Esophagus muscularis mucosa (tissue), 4 donors: ENCODE results near the gene SLC29A4. TPM values are rescaled to one million over a fixed set of nuclear protein-coding genes. Genes with fewer than 3 reads are reported as not detected.
"Not testable (repeated sequence)": the region's sequence is repeated elsewhere in the genome, so short reads cannot be mapped to it uniquely, and the experiment has no call there.

Experiments
- DNase-seq: peaks from one replicate; pipeline ENCODE4 v3.0.0-alpha.2; 2017; ENCODE audit errors: extremely low spot score
- H3K27ac ChIP-seq, 4 donors: fragments of 200-600 bp; sonication (generic); replicated peaks in 1 of 4; 1 replicate in 3 of 4; 2 replicates in 1 of 4; pipeline ENCODE4 v1.5.1; 2016 to 2019; ENCODE audit warnings: mild to moderate bottlenecking in 1 of 4
- H3K27me3 ChIP-seq, 4 donors: fragments of 200-600 bp; sonication (generic); one replicate each; pipeline versions ENCODE4 v1.5.1 to v1.6.0; 2016 to 2019
- H3K36me3 ChIP-seq, 4 donors: fragments of 200-600 bp; sonication (generic); one replicate each; pipeline ENCODE4 v1.5.1; 2016 to 2019
- H3K4me1 ChIP-seq, 4 donors: fragments of 200-600 bp; sonication (generic); one replicate each; pipeline ENCODE4 v1.5.1; 2016 to 2019
- H3K4me3 ChIP-seq, 4 donors: fragments of 200-600 bp; sonication (generic); 1 replicate in 2 of 4; 2 replicates in 2 of 4; pipeline ENCODE4 v1.5.1; 2016 to 2019; ENCODE audit warnings: mild to moderate bottlenecking in 4 of 4, moderate library complexity in 1 of 4
- H3K9me3 ChIP-seq, 4 donors: fragments of 200-600 bp; sonication (generic); 1 replicate in 3 of 4; 2 replicates in 1 of 4; pipeline ENCODE4 v1.5.1; 2016 to 2019
- CTCF ChIP-seq, 3 experiments: fragments of 200-600 bp in 2 of 3; fragments of 450-650 bp in 1 of 3; sonication (generic) in 2 of 3; IDR thresholded peaks; one replicate each; pipeline ENCODE4 v1.5.1; 2017 to 2019; ENCODE audit warnings: antibody characterized with exemption in 3 of 3, mild to moderate bottlenecking in 2 of 3, moderate library complexity in 1 of 3
- EP300 ChIP-seq: sonication (generic); formaldehyde crosslinking; IDR thresholded peaks from one replicate; pipeline ENCODE4 v1.6.1; 2017; ENCODE audit warnings: antibody characterized with exemption
- POLR2A ChIP-seq: fragments of 450-650 bp; IDR thresholded peaks from one replicate; pipeline ENCODE4 v1.6.1; 2017; ENCODE audit warnings: antibody characterized with exemption, moderate library complexity, mild to moderate bottlenecking, low read depth
- POLR2AphosphoS5 ChIP-seq, 2 donors: sonication (generic); formaldehyde crosslinking; IDR thresholded peaks; one replicate each; pipeline ENCODE4 v1.6.1; 2017; ENCODE audit warnings: antibody characterized with exemption in 2 of 2
- WGBS: methylation state at CpG from one replicate; pipeline ENCODE4 v1.1.5; 2018; 5-methylcytosine and 5-hydroxymethylcytosine counted together
- intact Hi-C: fragments of 100-400 bp; cut with DNase I; formaldehyde crosslinking; loops from one replicate; pipeline ENCODE4 v1.15.1; 2023
- total RNA-seq, 4 donors: library from RNA; depleted of rRNA; stranded (reverse); fragments of >200 nt; gene quantifications; one replicate each; pipeline versions ENCODE4 v1.1.0 to v1.2.1, GENCODE V29; 2016

Gene SLC29A4
- total RNA-seq, 4 donors from 2014 or later: 2.5 to 6.3 (median 4.1) TPM

GRCh38 chr7:5274441-5274840 lies 8.3 kb upstream of the SLC29A4 start:
- no peaks in the 10 kb centered on the region for H3K36me3 ChIP-seq
- H3K27me3 ChIP-seq: no peaks in the 10 kb centered on the region
- TF ChIP-seq CTCF (IDR thresholded peaks at IDR 0.05): no peak
- no peak for TF ChIP-seq POLR2AphosphoS5 (IDR thresholded peaks at IDR 0.05)
- TF ChIP-seq EP300: no peak
- no peak for TF ChIP-seq POLR2A
- H3K9me3 ChIP-seq: no peaks in the 10 kb centered on the region
- DNase-seq: no peak
- intact Hi-C loops: no loop called here
- WGBS: 64% methylated on average over 6 of the region's 7 CpGs
- no peak overlapping the region for H3K4me3 ChIP-seq
- peak overlapping the region; percentile 54 to 72 (median 65) for H3K27ac ChIP-seq
- H3K4me1 ChIP-seq: peaks cover 0 to 61% (median 32%) of the 10 kb centered on the region in 4 donors

GRCh38 chr7:5274985-5275431 lies 7.7 kb upstream of the SLC29A4 start:
- 52% methylated on average over 4 of the region's 11 CpGs for WGBS
- H3K9me3 ChIP-seq, H3K27me3 ChIP-seq, intact Hi-C loops, H3K4me3 ChIP-seq, H3K36me3 ChIP-seq, DNase-seq: not testable (repeated sequence)
- Histone ChIP-seq H3K4me1 (peaks cover 0 to 61% (median 32%) of the 10 kb centered on the region in 4 donors), H3K27ac (peak overlapping the region; percentile 54 to 72 (median 65))

- H3K9me3 ChIP-seq, intact Hi-C loops, H3K27me3 ChIP-seq, H3K36me3 ChIP-seq, H3K4me3 ChIP-seq, DNase-seq: not testable (repeated sequence)
- H3K27ac ChIP-seq: peak overlapping the region; percentile 54 to 72 (median 65)
- 40% methylated on average over 1 of the region's 10 CpGs for WGBS
- H3K4me1 ChIP-seq: peaks cover 0 to 58% (median 32%) of the 10 kb centered on the region in 4 donors
These were observed 7.2 kb upstream of the SLC29A4 start for GRCh38 chr7:5275510-5275909.

GRCh38 chr7:5276123-5276522 lies 6.6 kb upstream of the SLC29A4 start:
- H3K27me3 ChIP-seq, intact Hi-C loops, H3K36me3 ChIP-seq, H3K4me3 ChIP-seq, H3K9me3 ChIP-seq, DNase-seq: not testable (repeated sequence)
- Histone ChIP-seq H3K27ac (peak overlapping the region in 2 of 4 donors; percentile 65 to 72), H3K4me1 (peaks cover 0 to 51% (median 30%) of the 10 kb centered on the region in 4 donors)
- WGBS: 92% methylated on average over 11 of the region's 14 CpGs

GRCh38 chr7:5276611-5277010 lies 6.1 kb upstream of the SLC29A4 start:
- Histone ChIP-seq H3K36me3 (no peaks in the 10 kb centered on the region), H3K27me3 (no peaks in the 10 kb centered on the region), H3K9me3 (no peaks in the 10 kb centered on the region), H3K27ac (no peak overlapping the region), H3K4me1 (peaks cover 0 to 47% (median 29%) of the 10 kb centered on the region in 4 donors), H3K4me3 (no peak overlapping the region)
- no peak for DNase-seq
- TF ChIP-seq POLR2A: no peak
- WGBS: 83% methylated on average over 13 of the region's 15 CpGs
- intact Hi-C loops: no loop called here

GRCh38 chr7:5278766-5279165 lies 4.0 kb upstream of the SLC29A4 start:
- peaks cover 0 to 7% (median 0%) of the 10 kb centered on the region in 4 donors for H3K27me3 ChIP-seq
- no peak overlapping the region for H3K27ac ChIP-seq
- H3K4me3 ChIP-seq: no peak overlapping the region
- no peaks in the 10 kb centered on the region for H3K36me3 ChIP-seq
- H3K4me1 ChIP-seq: peaks cover 5 to 40% (median 33%) of the 10 kb centered on the region in 4 donors
- WGBS: 41% methylated on average over 7 of the region's 7 CpGs
- TF ChIP-seq CTCF (IDR thresholded peaks at IDR 0.05) (no peak), EP300 (no peak), POLR2AphosphoS5 (IDR thresholded peaks at IDR 0.05) (no peak)
- intact Hi-C loops: no loop called here
- H3K9me3 ChIP-seq: no peaks in the 10 kb centered on the region
- DNase-seq: no peak

- 82% methylated on average over 4 of the region's 4 CpGs for WGBS
- DNase-seq: no peak
- no peaks in the 10 kb centered on the region for H3K9me3 ChIP-seq
- TF ChIP-seq POLR2AphosphoS5 (IDR thresholded peaks at IDR 0.05): no peak
- TF ChIP-seq EP300: no peak
- no peak for TF ChIP-seq POLR2A
- no peak for TF ChIP-seq CTCF (IDR thresholded peaks at IDR 0.05)
- no peaks in the 10 kb centered on the region for H3K36me3 ChIP-seq
- intact Hi-C loops: no loop called here
- H3K27ac ChIP-seq: no peak overlapping the region
- H3K4me3 ChIP-seq: no peak overlapping the region
- peaks cover 8 to 40% (median 28%) of the 10 kb centered on the region in 4 donors for H3K4me1 ChIP-seq
- H3K27me3 ChIP-seq: peaks cover 0 to 14% (median 0%) of the 10 kb centered on the region in 4 donors
These were observed 3.0 kb upstream of the SLC29A4 start for GRCh38 chr7:5279734-5280133.

- H3K36me3 ChIP-seq, intact Hi-C loops, H3K4me3 ChIP-seq, H3K27ac ChIP-seq, H3K9me3 ChIP-seq, DNase-seq: not testable (repeated sequence)
- H3K27me3 ChIP-seq: peaks cover 0 to 14% (median 0%) of the 10 kb centered on the region in 4 donors
- peaks cover 8 to 31% (median 15%) of the 10 kb centered on the region in 4 donors for H3K4me1 ChIP-seq
- 69% methylated on average over 14 of the region's 19 CpGs for WGBS
These were observed 894 bp upstream of the SLC29A4 start for GRCh38 chr7:5281598-5282500.
